Osteocyte (in vitro differentiated cells): ENCODE results near the gene TTC33. TPM values are rescaled to one million over a fixed set of nuclear protein-coding genes. Genes with fewer than 3 reads are reported as not detected.
A peak's percentile ranks its signal among the peaks of the same experiment; 100 is the strongest.
"Not testable (repeated sequence)": the region's sequence is repeated elsewhere in the genome, so short reads cannot be mapped to it uniquely, and the experiment has no call there.

Experiments used
- DNase-seq: peaks from one replicate; pipeline ENCODE4 v3.0.0; 2021; ENCODE audit warnings: mixed read lengths; ENCODE audit not compliant: unreplicated experiment; ENCODE audit errors: extremely low spot score
- H3K27ac Mint-ChIP-seq: one replicate; pipeline ENCODE4 v1.8.0; 2021; ENCODE audit warnings: mild to moderate bottlenecking, mixed read lengths; ENCODE audit not compliant: unreplicated experiment
- H3K27me3 Mint-ChIP-seq: one replicate; pipeline ENCODE4 v1.8.0; 2021; ENCODE audit warnings: mixed read lengths; ENCODE audit not compliant: unreplicated experiment
- H3K36me3 Mint-ChIP-seq: one replicate; pipeline ENCODE4 v1.8.0; 2021; ENCODE audit warnings: mixed read lengths; ENCODE audit not compliant: unreplicated experiment
- H3K4me1 Mint-ChIP-seq: one replicate; pipeline ENCODE4 v1.8.0; 2021; ENCODE audit warnings: mixed read lengths; ENCODE audit not compliant: unreplicated experiment
- H3K4me3 Mint-ChIP-seq: one replicate; pipeline ENCODE4 v1.8.0; 2021; ENCODE audit warnings: mild to moderate bottlenecking, moderate library complexity, mixed read lengths; ENCODE audit not compliant: unreplicated experiment
- H3K9me3 Mint-ChIP-seq: one replicate; pipeline ENCODE4 v1.8.0; 2021; ENCODE audit warnings: mixed read lengths; ENCODE audit not compliant: unreplicated experiment
- CTCF ChIP-seq: fragments of 200-600 bp; sonication (generic); IDR thresholded peaks from 2 replicates; pipeline ENCODE4 v1.5.0; 2021; ENCODE audit warnings: antibody characterized with exemption, mild to moderate bottlenecking, moderate library complexity
- total RNA-seq: library from RNA; stranded (reverse); gene quantifications from 2 replicates; pipeline ENCODE4 v1.2.1, GENCODE V29; 2021

The TTC33 gene
- total RNA-seq, 1 donor from 2014 or later, result 18.1 TPM

GRCh38 chr5:40798012-40798800 is 42.4 kb upstream of the TTC33 start, which contains the start of gene PRKAA1:
Gene PRKAA1, minus strand, starts transcription at chr5:40798374. Its CDS starts 185 bp downstream, at chr5:40798189.
- TF ChIP-seq CTCF, result peak; percentile 84
- H3K27me3 Mint-ChIP-seq, result no peaks in the 10 kb centered on the region
- H3K9me3 Mint-ChIP-seq, result no peaks in the 10 kb centered on the region
- peak within 1 kb of the TSS; percentile 94 for H3K27ac Mint-ChIP-seq
- peaks cover 41% of the 10 kb centered on the region for H3K4me1 Mint-ChIP-seq
- H3K36me3 Mint-ChIP-seq, result peaks cover 2% of the 10 kb centered on the region
- peak within 1 kb of the TSS; percentile 87 for H3K4me3 Mint-ChIP-seq
- DNase-seq, result peak; percentile 97

GRCh38 chr5:40797273-40798011 is 41.7 kb upstream of the TTC33 start:
- peaks cover 2% of the 10 kb centered on the region for H3K36me3 Mint-ChIP-seq
- DNase-seq, result peak; percentile 88
- TF ChIP-seq CTCF, result no peak
- no peaks in the 10 kb centered on the region for H3K9me3 Mint-ChIP-seq
- peak overlapping the region; percentile 94 for H3K27ac Mint-ChIP-seq
- no peaks in the 10 kb centered on the region for H3K27me3 Mint-ChIP-seq
- peaks cover 41% of the 10 kb centered on the region for H3K4me1 Mint-ChIP-seq
- H3K4me3 Mint-ChIP-seq, result peak overlapping the region; percentile 87

- TF ChIP-seq CTCF, result no peak
- H3K36me3 Mint-ChIP-seq, result peaks cover 2% of the 10 kb centered on the region
- peak overlapping the region; percentile 78 for H3K27ac Mint-ChIP-seq
- H3K4me3 Mint-ChIP-seq, result peak overlapping the region; percentile 87
- no peaks in the 10 kb centered on the region for H3K27me3 Mint-ChIP-seq
- H3K4me1 Mint-ChIP-seq, result peaks cover 42% of the 10 kb centered on the region
- no peak for DNase-seq
- H3K9me3 Mint-ChIP-seq, result no peaks in the 10 kb centered on the region
These were observed 40.7 kb upstream of the TTC33 start for GRCh38 chr5:40796487-40796889.

GRCh38 chr5:40794877-40795276 is 39.1 kb upstream of the TTC33 start:
- H3K27me3 Mint-ChIP-seq, H3K36me3 Mint-ChIP-seq, H3K27ac Mint-ChIP-seq, H3K9me3 Mint-ChIP-seq, DNase-seq, H3K4me3 Mint-ChIP-seq: not testable (repeated sequence)
- peaks cover 47% of the 10 kb centered on the region for H3K4me1 Mint-ChIP-seq

GRCh38 chr5:40794340-40794739 is 38.6 kb upstream of the TTC33 start:
- DNase-seq, H3K27ac Mint-ChIP-seq, H3K36me3 Mint-ChIP-seq, H3K9me3 Mint-ChIP-seq, H3K27me3 Mint-ChIP-seq, H3K4me3 Mint-ChIP-seq: not testable (repeated sequence)
- H3K4me1 Mint-ChIP-seq, result peaks cover 42% of the 10 kb centered on the region

- DNase-seq, H3K27me3 Mint-ChIP-seq, H3K27ac Mint-ChIP-seq, H3K9me3 Mint-ChIP-seq, H3K4me3 Mint-ChIP-seq: not testable (repeated sequence)
- Mint-ChIP-seq H3K4me1 (peaks cover 36% of the 10 kb centered on the region), H3K36me3 (peaks cover 11% of the 10 kb centered on the region)
These were observed 36.9 kb upstream of the TTC33 start for GRCh38 chr5:40792691-40793090.
